ENCODE measurements around the gene TPM3.

GRCh38 chr1:154171223-154171583 lies 20.7 kb downstream of the TPM3 start:
- TF ChIP-seq CTCF (IDR thresholded peaks at IDR 0.05): no peak
- no peak for TF ChIP-seq POLR2A (IDR thresholded peaks at IDR 0.05)

All from sigmoid colon (tissue), 3 donors.